Astrocyte of the hippocampus (primary cell): ENCODE measurements around the gene ARL14.
A peak's percentile ranks its signal among the peaks of the same experiment; 100 is the strongest.
"Not testable (repeated sequence)": the region's sequence is repeated elsewhere in the genome, so short reads cannot be mapped to it uniquely, and the experiment has no call there.

Source experiments
- DNase-seq: peaks from one replicate; pipeline ENCODE4 v3.0.0; 2011; ENCODE audit warnings: low read depth, low spot score

Gene ARL14

GRCh38 chr3:160677459-160677881 is 510 bp downstream of the ARL14 start:
- DNase-seq = peak; percentile 51

GRCh38 chr3:160678292-160678842 is 1.4 kb downstream of the ARL14 start:
- no peak for DNase-seq

DNA sequence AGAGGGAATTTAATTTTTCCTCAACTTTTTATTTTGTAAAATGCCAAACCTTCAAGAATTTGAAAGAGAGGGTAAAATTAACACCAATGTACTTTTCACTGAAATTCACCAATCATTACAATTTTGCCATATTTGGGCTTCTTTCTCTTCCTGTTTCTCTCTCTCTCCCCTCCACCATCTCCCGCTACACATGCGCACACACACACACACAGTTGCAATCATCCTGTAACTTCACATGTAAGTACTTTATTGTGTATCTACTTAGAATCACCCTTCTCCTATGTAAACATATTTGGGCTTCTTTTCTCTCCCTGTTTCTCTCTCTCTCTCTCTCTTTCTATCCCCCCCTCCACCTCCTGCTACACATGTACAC is 7.4 kb downstream of the ARL14 start:
- DNase-seq = no peak

DNA sequence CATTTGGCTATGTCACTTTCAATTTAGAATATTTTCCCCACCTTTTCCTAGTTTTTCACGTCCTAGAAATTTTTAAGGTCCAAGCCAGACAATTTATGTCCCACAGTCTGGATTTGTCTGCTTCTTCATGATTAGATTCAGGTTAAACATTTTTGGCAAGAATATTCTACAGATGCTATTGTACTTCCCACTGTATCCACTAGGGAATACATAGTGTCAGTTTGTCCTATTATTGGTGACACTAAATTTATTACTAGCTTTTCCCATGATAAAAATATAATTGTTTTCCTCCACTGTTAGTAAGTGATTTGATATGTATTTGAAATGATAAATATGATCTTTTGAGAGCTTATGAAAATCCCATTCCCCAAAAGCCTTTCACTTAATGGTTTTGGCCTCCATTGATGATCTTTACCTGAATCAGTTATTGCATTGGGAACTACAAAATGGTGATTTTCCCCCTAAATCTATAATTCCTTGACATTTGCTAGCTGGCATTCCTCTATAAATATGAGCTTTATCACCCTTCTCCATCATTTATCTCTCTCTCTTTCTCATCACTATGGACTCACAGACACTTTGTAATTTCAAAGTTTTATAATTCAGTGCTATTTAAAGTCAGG is 8.3 kb downstream of the ARL14 start:
- DNase-seq = no peak

- no peak for DNase-seq
These were observed 10.1 kb downstream of the ARL14 start for GRCh38 chr3:160686955-160687535.

GRCh38 chr3:160691151-160691550 is 14.2 kb downstream of the ARL14 start:
- DNase-seq = no peak

DNA sequence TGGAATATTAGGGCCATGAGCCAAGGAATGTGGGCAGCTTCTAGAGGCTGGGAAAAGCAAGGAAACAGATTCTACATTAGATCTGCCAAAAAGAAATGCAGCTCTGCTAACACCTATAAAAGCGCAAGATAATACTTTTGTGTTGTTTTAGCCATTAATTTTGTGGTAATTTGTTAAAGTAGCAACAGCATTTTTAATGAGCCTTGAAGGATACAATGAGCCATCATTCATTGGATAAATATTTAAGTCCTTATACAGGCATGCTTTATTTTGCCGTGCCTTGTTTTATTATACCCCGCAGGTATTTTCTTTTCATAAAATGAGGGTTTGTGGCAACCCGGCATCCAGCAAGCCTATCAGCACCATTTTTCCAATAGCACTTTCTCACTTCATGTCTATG is 15.0 kb downstream of the ARL14 start:
- DNase-seq = no peak

DNA sequence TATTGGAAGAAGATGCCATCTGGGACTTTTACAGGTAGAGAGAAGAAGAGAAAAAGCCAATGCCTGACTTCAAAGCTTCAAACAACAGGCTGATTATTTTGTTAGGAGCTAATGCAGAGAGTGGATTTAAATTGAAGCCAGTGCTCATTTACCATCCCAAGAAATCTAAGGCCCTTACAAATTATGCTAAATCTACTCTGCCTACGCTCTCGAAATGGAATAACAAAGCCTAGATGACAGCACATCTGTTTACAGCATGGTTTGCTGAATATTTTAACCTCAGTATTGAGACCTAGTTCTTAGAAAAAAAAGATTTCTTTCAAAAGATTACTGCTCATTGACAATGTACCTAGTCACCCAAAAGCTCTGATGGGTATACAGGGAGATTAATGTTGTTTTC is 16.2 kb downstream of the ARL14 start:
- DNase-seq = no peak

GRCh38 chr3:160694345-160694744 is 17.4 kb downstream of the ARL14 start:
- DNase-seq = no peak

- DNase-seq = no peak
These were observed 18.0 kb downstream of the ARL14 start for GRCh38 chr3:160695003-160695402.

DNA sequence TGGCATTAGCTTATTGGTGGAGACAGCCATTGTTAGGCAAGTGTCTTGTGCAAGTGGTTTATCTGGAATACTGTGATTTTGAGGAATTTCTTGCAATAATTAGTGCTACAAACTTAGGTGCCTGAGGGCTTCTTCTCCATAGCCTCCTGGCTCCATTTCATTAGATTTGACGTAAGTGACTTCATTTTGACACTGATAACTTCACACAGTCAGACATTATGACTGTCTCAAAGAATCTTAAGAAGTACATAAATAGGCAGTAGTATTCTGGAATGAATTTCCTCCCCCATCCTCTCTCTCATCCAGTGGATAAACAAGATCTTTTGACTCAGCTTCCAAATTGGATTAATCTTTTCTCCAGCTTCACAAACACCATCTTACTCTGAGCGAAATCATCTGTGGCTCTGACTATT is 19.0 kb downstream of the ARL14 start:
- no peak for DNase-seq

GRCh38 chr3:160697637-160698380 is 20.8 kb downstream of the ARL14 start:
- DNase-seq = peak; percentile 55

DNA sequence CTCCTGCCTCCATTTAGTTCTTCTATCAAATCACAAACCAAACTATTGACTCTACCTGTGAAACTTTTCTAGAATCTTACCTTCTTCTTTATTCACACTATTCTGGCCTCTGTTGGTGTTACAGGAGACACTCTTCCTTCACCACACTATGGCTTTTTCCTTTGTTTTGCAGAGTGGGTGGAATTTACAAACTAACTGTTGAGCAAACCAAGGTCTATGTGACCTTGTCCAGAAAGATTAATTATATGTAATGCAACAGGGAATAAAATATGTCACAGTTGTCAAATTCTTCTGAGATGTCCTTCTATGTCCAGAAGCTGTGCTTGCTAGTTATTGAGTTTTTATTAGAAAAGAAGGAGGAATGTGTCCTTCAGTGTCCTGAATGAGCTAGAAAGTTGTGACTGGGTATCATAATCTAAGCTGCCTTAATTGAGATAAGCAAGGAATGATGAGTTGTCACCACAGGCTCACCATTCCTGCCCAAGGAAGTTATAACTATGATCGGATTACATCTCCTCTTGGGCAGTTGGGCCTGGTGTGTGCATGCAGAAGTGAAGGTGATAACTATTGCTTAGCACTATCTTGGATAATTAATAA is 21.7 kb downstream of the ARL14 start:
- no peak for DNase-seq

- DNase-seq = no peak
These were observed 24.5 kb downstream of the ARL14 start for GRCh38 chr3:160701490-160701889.

GRCh38 chr3:160702290-160702689 is 25.3 kb downstream of the ARL14 start:
- DNase-seq = no peak

DNA sequence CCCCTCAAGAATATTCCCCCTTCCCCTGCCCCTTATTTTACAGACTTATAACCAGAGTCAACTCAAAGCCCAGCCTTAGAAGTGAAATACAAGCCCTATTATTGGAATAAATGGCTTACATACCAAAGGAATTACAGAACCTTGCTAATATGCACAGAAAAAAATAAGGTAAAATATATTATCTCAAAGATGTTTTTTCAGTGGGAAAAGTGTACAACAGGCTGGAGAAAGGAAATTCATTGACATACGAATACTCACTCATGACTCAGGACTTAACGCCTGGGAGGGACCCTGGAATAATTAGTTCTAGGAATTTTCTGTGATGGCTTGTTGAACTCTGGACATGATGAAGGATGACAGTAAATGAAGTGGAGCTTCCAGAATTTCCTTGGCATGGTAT is 27.0 kb downstream of the ARL14 start:
- DNase-seq = peak; percentile 47

DNA sequence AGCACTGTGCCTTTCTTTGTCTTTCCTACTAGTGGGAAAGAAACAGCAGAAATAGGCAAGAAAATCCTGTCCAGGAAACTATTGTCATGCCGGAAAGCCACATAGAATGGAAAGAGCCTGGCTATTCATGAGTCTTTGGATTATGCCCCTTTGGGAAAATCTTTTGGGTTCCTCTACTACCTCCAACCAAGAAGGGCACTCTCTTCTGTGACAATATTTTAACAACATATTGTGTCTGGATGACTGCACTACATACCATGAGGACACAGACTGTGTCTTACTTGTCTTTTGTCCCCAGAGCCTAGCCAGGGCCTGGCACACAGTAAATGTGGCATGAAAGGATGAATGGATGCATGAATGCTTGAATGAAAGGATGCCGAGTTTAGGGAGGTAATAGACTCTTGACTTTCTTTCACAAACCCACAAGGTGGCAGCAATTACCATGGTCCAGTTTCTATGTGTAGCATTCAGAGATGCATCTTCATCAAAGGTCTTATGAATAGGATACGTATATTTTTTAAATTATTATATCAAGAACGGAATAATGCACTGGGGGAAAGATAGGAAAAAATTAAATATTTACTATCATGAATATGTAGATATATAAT is 30.3 kb downstream of the ARL14 start:
- DNase-seq = peak; percentile 70

- no peak for DNase-seq
These were observed 32.7 kb downstream of the ARL14 start for GRCh38 chr3:160709477-160710182.

GRCh38 chr3:160713144-160713543 is 36.2 kb downstream of the ARL14 start:
- DNase-seq = not testable (repeated sequence)

- DNase-seq = no peak
These were observed 42.8 kb downstream of the ARL14 start for GRCh38 chr3:160719710-160720109.

- no peak for DNase-seq
These were observed 43.3 kb downstream of the ARL14 start for GRCh38 chr3:160720123-160720746.
